Kidney epithelial cell (primary cell): Measurements from ENCODE around the gene PRC1. TPM values are rescaled to one million over a fixed set of nuclear protein-coding genes. Genes with fewer than 3 reads are reported as not detected.

Experiments
- DNase-seq: peaks from one replicate; pipeline ENCODE4 v3.0.0-alpha.2; 2010; ENCODE audit warnings: low read depth
- H3K27me3 ChIP-seq: 2 replicates; pipeline ENCODE4 v1.6.0; 2011; ENCODE audit warnings: low read length; ENCODE audit not compliant: control insufficient read depth, insufficient read depth
- H3K36me3 ChIP-seq: 2 replicates; pipeline ENCODE4 v1.5.1; 2011; ENCODE audit warnings: low read length; ENCODE audit not compliant: control insufficient read depth, insufficient read depth
- H3K4me3 ChIP-seq: 2 replicates; pipeline ENCODE4 v1.5.1; 2011; ENCODE audit warnings: low read depth, mild to moderate bottlenecking, control low read depth, low read length
- total RNA-seq: library from RNA; depleted of rRNA; stranded (reverse); fragments of >200 nt; gene quantifications from 2 replicates; pipeline ENCODE4 v1.2.3, GENCODE V29; 2015
- TF ChIP-seq, protein P1 (sequence below): IDR thresholded peaks from 2 replicates; pipeline ENCODE4 v1.5.1; 2011; ENCODE audit warnings: mild to moderate bottlenecking, moderate library complexity, low read length, control low read depth, inconsistent platforms; ENCODE audit not compliant: insufficient read depth, poor library complexity, severe bottlenecking

The PRC1 gene
- total RNA-seq, 1 donor from 2014 or later, result 17.0 TPM

DNA sequence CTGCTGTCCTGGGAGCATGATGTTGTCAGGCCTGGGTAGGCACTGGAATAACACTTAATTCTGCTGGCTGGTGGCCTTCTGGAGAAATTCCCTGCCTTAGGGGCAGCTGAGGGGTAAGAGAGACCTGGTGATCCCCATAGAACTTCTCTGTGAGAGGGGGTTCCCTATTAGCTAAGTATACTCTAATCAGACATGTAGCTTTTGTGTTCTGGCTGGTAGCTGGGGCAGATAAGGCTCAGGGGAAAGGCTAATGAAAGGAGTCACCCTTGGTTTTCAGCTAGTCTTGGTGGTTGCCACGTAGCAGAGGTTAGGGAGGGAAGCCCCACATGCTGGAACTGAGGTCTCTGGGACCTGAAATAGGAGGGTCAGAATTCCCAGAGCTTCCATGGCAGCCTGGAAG lies 61.0 kb downstream of the PRC1 start:
- TF ChIP-seq, protein P1, sequence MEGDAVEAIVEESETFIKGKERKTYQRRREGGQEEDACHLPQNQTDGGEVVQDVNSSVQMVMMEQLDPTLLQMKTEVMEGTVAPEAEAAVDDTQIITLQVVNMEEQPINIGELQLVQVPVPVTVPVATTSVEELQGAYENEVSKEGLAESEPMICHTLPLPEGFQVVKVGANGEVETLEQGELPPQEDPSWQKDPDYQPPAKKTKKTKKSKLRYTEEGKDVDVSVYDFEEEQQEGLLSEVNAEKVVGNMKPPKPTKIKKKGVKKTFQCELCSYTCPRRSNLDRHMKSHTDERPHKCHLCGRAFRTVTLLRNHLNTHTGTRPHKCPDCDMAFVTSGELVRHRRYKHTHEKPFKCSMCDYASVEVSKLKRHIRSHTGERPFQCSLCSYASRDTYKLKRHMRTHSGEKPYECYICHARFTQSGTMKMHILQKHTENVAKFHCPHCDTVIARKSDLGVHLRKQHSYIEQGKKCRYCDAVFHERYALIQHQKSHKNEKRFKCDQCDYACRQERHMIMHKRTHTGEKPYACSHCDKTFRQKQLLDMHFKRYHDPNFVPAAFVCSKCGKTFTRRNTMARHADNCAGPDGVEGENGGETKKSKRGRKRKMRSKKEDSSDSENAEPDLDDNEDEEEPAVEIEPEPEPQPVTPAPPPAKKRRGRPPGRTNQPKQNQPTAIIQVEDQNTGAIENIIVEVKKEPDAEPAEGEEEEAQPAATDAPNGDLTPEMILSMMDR, result no peak
- H3K36me3 ChIP-seq, result no peaks in the 10 kb centered on the region
- no peaks in the 10 kb centered on the region for H3K27me3 ChIP-seq
- no peak for DNase-seq
- H3K4me3 ChIP-seq, result no peak overlapping the region

DNA sequence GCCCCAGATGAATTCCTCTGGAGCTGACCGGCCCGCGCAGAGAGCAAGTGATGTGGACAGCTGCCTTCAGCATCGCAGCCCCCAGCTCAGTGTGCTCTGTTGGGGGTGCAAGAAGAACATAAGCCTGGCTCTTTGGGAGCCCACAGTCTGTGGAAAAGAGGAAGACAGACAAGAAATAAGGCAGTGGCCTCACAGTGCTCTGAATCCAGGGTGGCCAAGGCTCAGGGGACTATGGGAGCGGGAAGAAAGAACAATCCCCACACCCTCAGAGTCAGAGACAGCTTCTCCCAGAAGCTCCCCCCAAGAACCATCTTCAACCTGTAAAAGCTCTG lies 61.7 kb downstream of the PRC1 start:
- Histone ChIP-seq H3K4me3 (no peak overlapping the region), H3K27me3 (no peaks in the 10 kb centered on the region), H3K36me3 (no peaks in the 10 kb centered on the region)
- no peak for DNase-seq
- TF ChIP-seq, protein P1, result no peak

DNA sequence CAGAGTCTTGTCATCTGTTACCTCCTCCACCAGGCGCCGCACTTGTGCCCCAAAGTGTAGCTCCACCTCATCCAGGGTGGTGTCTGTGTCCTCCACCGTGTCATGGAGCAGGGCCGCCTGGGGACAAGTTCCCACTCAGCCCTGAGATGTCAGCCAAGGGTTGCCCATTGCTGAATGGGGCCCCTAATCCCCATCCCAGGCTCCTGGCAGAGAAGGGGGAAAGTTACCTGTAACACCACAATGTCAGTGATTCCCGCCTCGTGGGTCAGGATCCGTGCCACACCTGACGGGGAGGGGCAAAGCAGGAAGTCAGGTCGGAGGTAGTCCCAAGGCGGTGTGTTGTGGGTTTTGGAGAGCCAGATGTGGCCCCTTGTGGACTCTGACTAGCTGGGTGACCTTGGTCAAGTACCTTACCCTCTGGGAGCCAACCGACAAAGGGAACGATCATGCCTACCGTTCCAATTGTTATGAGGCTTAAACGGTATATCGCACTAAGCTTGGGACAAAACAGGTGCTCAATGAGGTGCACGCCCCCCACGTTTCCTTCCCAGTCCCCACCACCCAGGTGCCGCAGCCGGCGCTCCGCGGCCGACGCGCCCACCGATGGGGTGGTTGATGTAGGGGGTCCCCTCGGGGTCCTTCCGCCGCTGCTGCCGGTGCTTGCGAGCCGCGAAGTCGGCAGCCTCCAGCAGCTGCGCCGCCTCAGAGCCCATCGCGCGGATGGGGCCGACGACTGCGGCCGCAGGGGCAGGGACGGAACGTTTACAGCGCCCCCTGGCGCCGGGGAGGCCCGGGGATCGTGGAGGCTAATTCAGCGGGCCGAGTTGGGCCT lies 62.3 kb downstream of the PRC1 start, which contains the start of gene HDDC3:
TSS of gene HDDC3 (minus strand) at position 722 of the 832 bp plus-strand sequence. CDS start at position 713, 9 bp downstream.
- Histone ChIP-seq H3K36me3 (no peaks in the 10 kb centered on the region), H3K27me3 (no peaks in the 10 kb centered on the region), H3K4me3 (peak within 1 kb of the TSS; percentile 88)
- TF ChIP-seq, protein P1, result peak; percentile 86
- no peak for DNase-seq

DNA sequence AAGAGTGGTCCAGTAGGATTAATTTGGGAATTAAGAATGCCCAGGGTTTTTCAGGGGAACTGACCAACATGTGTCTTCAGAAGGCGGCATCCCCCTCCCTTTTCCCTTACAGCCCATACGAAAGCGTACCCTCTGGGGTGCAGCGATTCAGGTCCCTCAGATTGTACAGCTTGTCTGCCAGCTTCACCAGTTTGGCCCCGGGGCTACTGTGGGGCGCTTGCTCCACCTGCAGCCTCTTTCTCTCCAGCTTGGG lies 62.8 kb downstream of the PRC1 start:
- Histone ChIP-seq H3K4me3 (peak overlapping the region; percentile 88), H3K27me3 (no peaks in the 10 kb centered on the region), H3K36me3 (no peaks in the 10 kb centered on the region)
- DNase-seq, result no peak
- TF ChIP-seq, protein P1, result no peak

DNA sequence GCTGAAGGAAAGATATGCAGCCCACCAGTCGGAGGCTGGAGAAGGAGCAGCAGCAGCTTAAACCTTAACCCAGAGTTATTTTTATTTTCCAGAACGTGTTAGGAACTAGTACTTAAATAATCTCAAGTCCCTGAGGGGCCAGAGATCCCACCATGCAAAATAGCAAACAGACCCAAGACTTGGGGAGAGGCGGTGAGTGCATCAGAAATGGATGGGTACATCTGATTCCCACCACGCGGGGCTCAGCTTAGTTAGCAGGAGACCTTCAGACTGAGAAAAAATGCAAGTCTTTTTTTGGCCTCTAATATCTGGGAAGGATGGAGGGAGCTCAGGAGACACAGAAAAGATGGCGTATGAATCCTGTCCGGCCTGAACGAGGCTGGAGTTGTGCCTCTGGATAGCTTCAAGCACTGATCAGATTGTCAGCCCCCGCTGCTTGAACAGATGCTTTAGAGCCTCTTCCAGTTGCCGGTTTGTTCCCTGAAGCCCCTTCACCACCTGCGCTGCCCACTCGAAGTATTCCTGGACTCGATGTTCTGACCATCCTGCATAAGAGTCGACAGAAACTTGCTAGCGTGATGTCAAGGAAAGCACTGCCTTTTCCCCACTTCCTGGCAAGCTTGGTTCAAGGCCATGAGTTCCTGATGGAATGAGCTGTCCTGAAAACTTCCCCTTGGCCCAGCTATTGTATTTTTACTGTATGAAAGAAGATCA lies 63.3 kb downstream of the PRC1 start:
- no peak for DNase-seq
- Histone ChIP-seq H3K27me3 (no peaks in the 10 kb centered on the region), H3K4me3 (no peak overlapping the region), H3K36me3 (no peaks in the 10 kb centered on the region)
- TF ChIP-seq, protein P1, result no peak
